ENCODE results near the gene TAP2. TPM values are rescaled to one million over a fixed set of nuclear protein-coding genes. Genes with fewer than 3 reads are reported as not detected.
A peak's percentile ranks its signal among the peaks of the same experiment; 100 is the strongest.

The TAP2 gene
- 2.2 and 5.4 TPM in 2 replicates for total RNA-seq (2014; rRNA removed; shearing (Covaris generic))
- 4.6 and 5.1 TPM in 2 replicates for polyA plus RNA-seq (2016; fragmentation: Nextera tagmentation; extraction: Ambion mirVana)

- 1 to 2% methylated on average over 53 to 57 of the region's 57 CpGs for WGBS, 2 experiments (ENCODE audit: low coverage in 1 of 2, low lambda C conversion rate in 2 of 2, missing lambda C conversion rate in 2 of 2)
- peak within 1 kb of the TSS; percentile 84 for H3K4me3 ChIP-seq
- no peaks in the 10 kb centered on the region for H3K9me3 ChIP-seq (ENCODE audit: low read depth)
- DNase-seq = peak; percentile 96
- H3F3A ChIP-seq (ENCODE audit: insufficient read depth) = peaks cover 17% of the 10 kb centered on the region
- peaks cover 8% of the 10 kb centered on the region; the same call in 1 of the 2 replicates for H3K4me1 ChIP-seq (ENCODE audit: insufficient read depth)
- H3K9ac ChIP-seq = peak within 1 kb of the TSS; percentile 89
- TF ChIP-seq EZH2 (IDR thresholded peaks at IDR 0.05; ENCODE audit: insufficient read depth, poor library complexity, severe bottlenecking) (no peak), EZH2phosphoT487 (IDR thresholded peaks at IDR 0.05; ENCODE audit: insufficient read depth, low read depth) (no peak)
- in situ Hi-C loops (cut with MboI) = no loop called here
- no peaks in the 10 kb centered on the region for H3K36me3 ChIP-seq (ENCODE audit: low read depth)
- peak within 1 kb of the TSS; percentile 88 for H2AFZ ChIP-seq
- H3K9me2 ChIP-seq (ENCODE audit: insufficient read depth) = no peaks in the 10 kb centered on the region
- H3K4me2 ChIP-seq (ENCODE audit: unreplicated experiment) = peak within 1 kb of the TSS; percentile 86
- H3K27ac ChIP-seq = peak within 1 kb of the TSS; percentile 87
- H3K27me3 ChIP-seq (replicated peaks; ENCODE audit: insufficient read depth) = no peaks in the 10 kb centered on the region
- H3K79me2 ChIP-seq (ENCODE audit: insufficient read depth) = 0 out of 2 replicates have a peak, but pooled peaks cover 4% of the 10 kb centered on the region
- no peaks in the 10 kb centered on the region for H4K20me1 ChIP-seq (ENCODE audit: insufficient read depth)
Observed at GRCh38 chr6:32838114-32838958, at the start of gene TAP2. TSS of gene TAP2 (minus strand) at chr6:32838739. CDS start at chr6:32838233, 506 bp downstream.

DNA sequence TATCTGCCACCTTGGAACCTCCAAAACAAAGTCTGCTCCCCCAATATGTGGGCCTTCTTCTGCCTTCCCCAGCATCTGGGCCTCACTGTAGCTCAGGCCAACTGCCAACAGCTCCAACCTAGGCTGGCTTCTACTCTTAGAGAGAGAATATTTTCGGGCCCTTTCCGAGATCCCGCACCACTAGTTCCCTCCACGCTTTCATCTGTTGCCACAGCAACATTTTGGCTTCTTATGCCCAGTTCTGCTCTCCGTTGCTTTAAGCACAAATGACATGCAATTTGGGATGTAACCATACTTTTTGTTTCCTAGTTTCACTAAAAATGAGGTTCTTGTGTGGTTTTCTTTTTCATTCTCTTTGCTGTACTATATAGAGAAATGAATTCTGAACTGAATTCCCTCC, 49.1 kb upstream of the TAP2 start:
- Histone ChIP-seq H3K36me3 (ENCODE audit: low read depth) (no peaks in the 10 kb centered on the region), H3K4me1 (ENCODE audit: insufficient read depth) (peaks cover 9% of the 10 kb centered on the region), H3K9me3 (ENCODE audit: low read depth) (no peaks in the 10 kb centered on the region), H3K79me2 (ENCODE audit: insufficient read depth) (no peaks in the 10 kb centered on the region), H3K9ac (no peak overlapping the region), H4K20me1 (ENCODE audit: insufficient read depth) (no peaks in the 10 kb centered on the region), H3K27me3 (replicated peaks; ENCODE audit: insufficient read depth) (no peaks in the 10 kb centered on the region), H3K4me3 (no peak overlapping the region), H3K9me2 (ENCODE audit: insufficient read depth) (no peaks in the 10 kb centered on the region), H3K4me2 (ENCODE audit: unreplicated experiment) (no peak overlapping the region), H2AFZ (no peak overlapping the region), H3K27ac (no peak overlapping the region), H3F3A (ENCODE audit: insufficient read depth) (peaks cover 23% of the 10 kb centered on the region)
- in situ Hi-C loops (cut with MboI) = no loop called here
- 73 to 77% methylated on average over 5 of the region's 5 CpGs for WGBS, 2 experiments (ENCODE audit: low coverage in 1 of 2, low lambda C conversion rate in 2 of 2, missing lambda C conversion rate in 2 of 2)
- no peak for DNase-seq
- TF ChIP-seq EZH2 (IDR thresholded peaks at IDR 0.05; ENCODE audit: insufficient read depth, poor library complexity, severe bottlenecking) (no peak), EZH2phosphoT487 (IDR thresholded peaks at IDR 0.05; ENCODE audit: insufficient read depth, low read depth) (no peak)

- H3K4me3 ChIP-seq = no peak overlapping the region
- H3F3A ChIP-seq (ENCODE audit: insufficient read depth) = peaks cover 25% of the 10 kb centered on the region
- H3K27ac ChIP-seq = no peak overlapping the region
- H3K9ac ChIP-seq = no peak overlapping the region
- 29 to 31% methylated on average over 3 of the region's 3 CpGs for WGBS, 2 experiments (ENCODE audit: low coverage in 1 of 2, low lambda C conversion rate in 2 of 2, missing lambda C conversion rate in 2 of 2)
- DNase-seq = peak; percentile 89
- TF ChIP-seq EZH2phosphoT487 (IDR thresholded peaks at IDR 0.05; ENCODE audit: insufficient read depth, low read depth) = no peak
- no peak for TF ChIP-seq EZH2 (IDR thresholded peaks at IDR 0.05; ENCODE audit: insufficient read depth, poor library complexity, severe bottlenecking)
- H3K27me3 ChIP-seq (replicated peaks; ENCODE audit: insufficient read depth) = no peaks in the 10 kb centered on the region
- H3K9me3 ChIP-seq (ENCODE audit: low read depth) = no peaks in the 10 kb centered on the region
- H3K9me2 ChIP-seq (ENCODE audit: insufficient read depth) = no peaks in the 10 kb centered on the region
- no peaks in the 10 kb centered on the region for H4K20me1 ChIP-seq (ENCODE audit: insufficient read depth)
- H2AFZ ChIP-seq = no peak overlapping the region
- H3K36me3 ChIP-seq (ENCODE audit: low read depth) = no peaks in the 10 kb centered on the region
- H3K4me2 ChIP-seq (ENCODE audit: unreplicated experiment) = peak overlapping the region; percentile 6
- in situ Hi-C loops (cut with MboI) = no loop called here
- no peaks in the 10 kb centered on the region for H3K79me2 ChIP-seq (ENCODE audit: insufficient read depth)
- H3K4me1 ChIP-seq (ENCODE audit: insufficient read depth) = peaks cover 12% of the 10 kb centered on the region
Observed at GRCh38 chr6:32886681-32887383, 48.3 kb upstream of the TAP2 start.

DNA sequence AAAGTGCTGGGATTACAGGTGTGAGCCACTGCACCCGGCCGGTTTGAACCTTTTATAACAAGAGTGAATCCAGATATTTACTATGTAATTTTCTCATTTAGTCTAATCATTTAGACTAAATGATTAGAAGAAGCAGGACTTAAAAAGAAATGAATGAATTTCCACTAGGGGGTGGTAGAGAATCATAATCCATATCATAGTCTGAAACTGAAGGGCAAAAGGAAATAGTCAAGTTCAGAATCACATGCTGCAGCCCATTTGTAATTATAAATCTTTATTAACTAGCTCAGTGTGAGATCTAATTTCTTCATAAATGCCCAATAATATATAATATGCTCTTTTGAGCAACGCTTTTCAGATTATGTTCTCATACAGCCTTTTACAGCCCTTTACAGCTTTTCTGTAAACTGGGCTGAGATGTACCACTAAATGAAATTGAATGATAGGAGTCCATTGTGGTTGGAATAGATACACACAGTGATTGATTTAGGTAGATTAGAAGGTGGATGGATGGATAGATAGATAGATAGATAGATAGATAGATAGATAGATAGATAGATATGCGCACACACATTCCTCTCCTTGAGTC, 47.3 kb upstream of the TAP2 start:
- Histone ChIP-seq H3F3A (ENCODE audit: insufficient read depth) (peaks cover 25% of the 10 kb centered on the region), H3K4me1 (ENCODE audit: insufficient read depth) (peaks cover 12% of the 10 kb centered on the region), H3K9me2 (ENCODE audit: insufficient read depth) (no peaks in the 10 kb centered on the region), H3K27ac (no peak overlapping the region), H4K20me1 (ENCODE audit: insufficient read depth) (no peaks in the 10 kb centered on the region), H3K9me3 (ENCODE audit: low read depth) (no peaks in the 10 kb centered on the region), H3K4me3 (no peak overlapping the region), H3K9ac (no peak overlapping the region), H3K27me3 (replicated peaks; ENCODE audit: insufficient read depth) (no peaks in the 10 kb centered on the region), H3K36me3 (ENCODE audit: low read depth) (no peaks in the 10 kb centered on the region), H3K4me2 (ENCODE audit: unreplicated experiment) (no peak overlapping the region), H2AFZ (no peak overlapping the region), H3K79me2 (ENCODE audit: insufficient read depth) (no peaks in the 10 kb centered on the region)
- TF ChIP-seq EZH2 (IDR thresholded peaks at IDR 0.05; ENCODE audit: insufficient read depth, poor library complexity, severe bottlenecking) = no peak
- no peak for TF ChIP-seq EZH2phosphoT487 (IDR thresholded peaks at IDR 0.05; ENCODE audit: insufficient read depth, low read depth)
- in situ Hi-C loops (cut with MboI) = no loop called here
- peak; percentile 75 for DNase-seq
- WGBS, 2 experiments (ENCODE audit: low coverage in 1 of 2, low lambda C conversion rate in 2 of 2, missing lambda C conversion rate in 2 of 2) = 26% methylated on average over 4 of the region's 4 CpGs

Data from GM23248 (cell line).